ENCODE data around the gene GGTLC3.
"Not testable (repeated sequence)": the region's sequence is repeated elsewhere in the genome, so short reads cannot be mapped to it uniquely, and the experiment has no call there.

The GGTLC3 gene

GRCh38 chr22:18518061-18518460, at the start of gene GGTLC3:
GGTLC3 (minus strand) TSS chr22:18518161; CDS start chr22:18517897, 264 bp downstream.
- not testable (repeated sequence) for DNase-seq

DNA sequence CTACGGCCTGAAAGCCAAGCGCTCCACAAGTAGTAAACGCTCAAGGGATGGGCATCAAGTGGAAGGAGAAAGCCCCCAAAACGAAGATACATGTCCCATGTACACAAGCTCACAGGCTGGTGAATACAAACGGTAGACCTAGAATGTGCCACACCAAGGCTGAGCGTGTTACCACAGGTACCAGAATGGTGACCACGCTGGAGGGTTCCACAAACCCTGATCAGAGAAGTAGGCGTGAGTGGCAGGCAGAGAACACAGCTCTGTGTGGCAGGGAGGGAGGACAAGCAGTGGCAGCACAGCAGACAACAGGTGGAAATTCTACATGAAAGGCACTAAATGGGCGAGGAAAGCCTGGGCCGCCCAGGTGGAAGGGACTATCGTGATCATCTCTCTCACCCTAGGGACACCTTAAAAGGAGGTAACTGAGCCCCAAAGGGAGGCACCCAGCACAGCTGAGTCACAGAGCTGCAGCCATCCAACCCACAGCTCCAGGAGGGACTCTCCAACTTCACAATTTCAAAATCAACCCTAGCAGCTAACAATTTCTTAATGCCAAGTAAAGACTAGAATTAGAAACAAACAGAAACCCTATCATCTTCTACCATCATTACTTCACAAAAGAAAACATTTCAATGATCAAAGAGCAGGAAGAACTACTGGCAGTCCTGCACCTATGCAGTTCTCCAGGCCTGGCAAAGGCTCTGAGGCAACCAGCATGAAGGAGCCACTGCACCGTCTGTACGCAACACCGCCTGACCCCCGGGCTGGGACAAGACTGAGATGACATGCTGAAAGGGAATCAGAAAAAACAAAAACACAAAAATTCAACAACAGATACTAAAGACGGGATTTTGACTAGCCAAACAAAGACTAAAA, 42.4 kb upstream of the GGTLC3 start:
- DNase-seq = not testable (repeated sequence)

DNA sequence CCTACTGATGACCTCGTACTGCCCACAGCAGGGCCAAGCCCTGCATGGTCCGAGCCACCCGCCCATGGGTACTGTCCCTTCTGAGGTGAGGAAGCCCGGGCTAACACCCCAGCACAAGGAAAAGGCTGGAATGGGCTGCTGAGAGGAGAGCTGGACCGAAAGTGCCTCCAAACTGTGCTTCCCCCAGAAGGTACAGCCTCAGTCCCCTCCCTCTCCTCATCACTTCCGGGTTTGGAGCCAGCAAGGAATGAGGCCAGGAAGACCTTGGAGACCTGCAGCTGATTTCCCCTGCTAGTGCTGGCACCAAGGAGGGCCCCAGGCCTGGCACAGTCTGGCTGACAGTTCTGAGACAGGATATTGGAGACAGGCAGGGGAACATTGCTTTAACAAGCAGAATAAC, 41.0 kb upstream of the GGTLC3 start:
- DNase-seq = not testable (repeated sequence)

GRCh38 chr22:18558516-18558915, 40.6 kb upstream of the GGTLC3 start:
- DNase-seq = not testable (repeated sequence)

DNA sequence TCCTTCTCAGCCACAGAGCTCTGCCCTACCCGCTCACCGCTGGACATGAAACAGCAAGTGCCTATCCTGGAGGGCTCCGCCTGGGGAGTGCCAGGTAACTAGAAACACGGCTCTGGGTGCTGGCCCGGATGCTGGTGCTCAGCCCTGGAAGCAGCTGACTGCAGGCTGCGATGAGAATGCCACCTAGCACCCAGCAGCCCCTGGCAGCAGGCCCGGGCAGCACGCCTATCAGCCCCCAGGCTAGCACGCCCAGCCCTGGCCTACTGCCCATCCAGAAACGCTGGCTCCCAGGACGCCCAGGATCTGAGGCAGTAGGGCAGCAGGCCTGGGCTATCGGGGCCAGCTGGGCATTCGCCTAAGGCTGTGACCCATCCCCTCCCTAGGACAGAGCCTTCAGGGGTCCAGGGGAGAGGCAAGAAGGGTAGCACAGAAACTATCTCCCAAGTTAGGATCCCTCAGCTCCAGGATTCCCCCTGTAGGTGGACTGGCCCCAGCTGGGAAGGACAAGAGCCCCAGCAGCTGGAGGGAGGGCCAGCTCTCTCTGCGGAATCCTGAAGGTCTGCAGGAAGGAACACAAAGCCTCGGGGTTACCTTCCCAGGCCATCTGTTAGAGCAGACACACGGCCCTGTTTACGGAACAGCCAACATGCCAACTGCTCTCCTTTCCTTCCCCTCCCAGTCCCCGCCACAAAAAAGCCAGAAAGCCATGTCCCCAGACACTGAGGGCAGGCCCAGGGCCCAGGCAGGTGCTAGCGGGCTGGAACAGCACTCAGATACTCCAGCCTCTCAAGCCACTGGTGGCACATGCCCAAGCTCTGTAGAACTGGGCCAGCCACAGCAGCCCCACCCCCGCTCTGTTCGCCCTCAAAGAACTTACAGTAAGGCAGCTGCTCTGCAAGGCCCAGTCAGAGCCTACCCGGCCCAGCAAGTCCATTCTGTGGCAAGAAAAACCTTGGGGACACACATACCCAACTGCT, 36.6 kb upstream of the GGTLC3 start:
- not testable (repeated sequence) for DNase-seq

DNA sequence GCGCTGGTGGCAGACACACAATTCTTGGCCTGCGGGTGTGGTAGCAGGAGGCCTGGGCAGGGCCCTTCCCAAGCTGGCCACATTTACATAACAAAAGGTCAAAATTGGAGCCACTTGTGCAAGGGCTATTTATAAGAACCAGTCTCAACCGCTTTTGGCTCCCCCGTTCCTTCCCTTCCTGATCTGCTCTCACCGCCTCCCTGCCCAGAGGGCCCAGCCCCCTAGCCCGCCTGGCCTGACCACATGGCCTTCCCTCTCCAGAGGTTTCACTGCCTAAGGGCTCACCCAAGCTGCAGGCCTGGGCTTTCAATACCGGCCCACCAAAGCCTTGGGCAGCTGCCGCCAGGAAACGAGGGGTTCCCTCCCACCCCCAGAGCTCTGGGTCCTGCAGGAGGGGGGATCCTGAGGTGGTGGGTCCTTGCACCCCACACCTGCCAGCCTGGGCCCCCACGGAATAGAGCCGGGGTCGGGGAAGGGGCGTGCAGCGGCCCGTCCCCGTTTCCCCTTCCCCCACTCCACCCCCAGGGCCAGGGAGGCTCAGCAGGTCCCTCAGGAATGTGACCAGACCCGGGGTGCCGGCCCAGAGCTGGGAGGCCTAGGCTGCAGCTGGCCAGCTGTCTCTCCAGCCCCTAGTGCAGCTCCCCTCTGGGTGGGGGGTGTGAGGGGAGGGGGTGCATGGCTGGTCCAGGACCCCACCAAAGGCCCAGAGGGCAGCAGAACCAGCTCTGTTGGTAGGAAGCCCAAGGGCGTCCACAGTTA, 35.1 kb upstream of the GGTLC3 start:
- not testable (repeated sequence) for DNase-seq

DNA sequence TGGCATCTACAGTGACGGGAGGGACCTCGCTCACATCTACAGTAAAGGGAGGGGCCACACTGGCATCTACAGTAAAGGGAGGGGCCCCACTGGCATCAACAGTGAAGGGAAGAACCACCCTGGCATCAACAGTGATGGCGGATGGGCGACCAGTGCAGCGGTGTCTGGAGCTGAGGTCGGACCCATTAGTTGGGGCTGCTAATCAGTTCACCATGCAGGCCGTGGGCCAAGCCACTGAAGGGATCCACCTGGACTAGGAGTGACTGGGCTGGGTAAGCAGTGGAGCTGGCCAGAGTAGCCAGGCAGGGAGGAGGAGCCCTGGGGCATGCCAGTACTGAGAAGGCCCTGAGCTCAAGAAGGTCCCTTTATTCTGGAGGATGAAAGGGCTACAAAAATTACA, 33.1 kb upstream of the GGTLC3 start:
- DNase-seq = not testable (repeated sequence)

- DNase-seq = not testable (repeated sequence)
These were observed 31.7 kb upstream of the GGTLC3 start for GRCh38 chr22:18549458-18550179.

GRCh38 chr22:18544615-18545014, 26.7 kb upstream of the GGTLC3 start:
- DNase-seq = not testable (repeated sequence)

- not testable (repeated sequence) for DNase-seq
These were observed 25.4 kb upstream of the GGTLC3 start for GRCh38 chr22:18543400-18543799.

GRCh38 chr22:18539994-18540393, 22.0 kb upstream of the GGTLC3 start:
- not testable (repeated sequence) for DNase-seq

- not testable (repeated sequence) for DNase-seq
These were observed 16.4 kb upstream of the GGTLC3 start for GRCh38 chr22:18534315-18534714.

- DNase-seq = not testable (repeated sequence)
These were observed 15.7 kb upstream of the GGTLC3 start for GRCh38 chr22:18533633-18534032.

GRCh38 chr22:18529416-18530145, 11.6 kb upstream of the GGTLC3 start:
- DNase-seq = not testable (repeated sequence)

- peak; percentile 65 for DNase-seq
These were observed 10.8 kb upstream of the GGTLC3 start for GRCh38 chr22:18528597-18529415.

GRCh38 chr22:18527752-18528596, 10.0 kb upstream of the GGTLC3 start, which contains the start of gene TMEM191B:
TMEM191B (plus strand) TSS chr22:18527802; CDS start chr22:18527981, 179 bp downstream.
- DNase-seq = not testable (repeated sequence)

- not testable (repeated sequence) for DNase-seq
These were observed 5.4 kb upstream of the GGTLC3 start for GRCh38 chr22:18523328-18523727.

DNA sequence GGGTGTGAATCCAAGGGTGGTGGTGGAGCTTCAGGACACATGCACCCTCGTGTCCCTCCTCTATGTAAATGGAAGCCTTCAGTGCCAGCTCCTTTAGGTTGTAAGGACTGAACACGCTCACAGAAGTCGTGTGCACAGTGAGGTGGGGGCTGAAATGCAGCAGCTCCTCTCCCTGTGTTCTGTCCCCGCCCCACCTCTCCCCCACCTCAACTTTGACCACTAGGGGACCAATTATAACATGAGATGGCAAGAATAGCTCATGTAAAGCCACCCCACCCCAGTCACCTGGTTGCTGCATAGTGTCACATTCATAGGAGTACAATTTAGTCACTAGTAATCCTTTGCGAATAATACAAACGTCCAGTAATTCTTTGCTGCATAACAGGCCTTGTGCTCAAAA, 4.8 kb upstream of the GGTLC3 start:
- not testable (repeated sequence) for DNase-seq

- not testable (repeated sequence) for DNase-seq
These were observed 4.5 kb downstream of the GGTLC3 start for GRCh38 chr22:18513454-18513853.
